Hepatocyte (in vitro differentiated cells): ENCODE measurements around the gene KCNMA1. TPM values are rescaled to one million over a fixed set of nuclear protein-coding genes. Genes with fewer than 3 reads are reported as not detected.
A peak's percentile ranks its signal among the peaks of the same experiment; 100 is the strongest.
"Not testable (repeated sequence)": the region's sequence is repeated elsewhere in the genome, so short reads cannot be mapped to it uniquely, and the experiment has no call there.

Source experiments
- DNase-seq: peaks from one replicate; pipeline ENCODE4 v3.0.0-alpha.2; 2016; ENCODE audit warnings: low spot score
- H2AFZ ChIP-seq: fragments of 200-600 bp; sonication (generic); 2 replicates; pipeline ENCODE4 v1.6.0; 2016; ENCODE audit warnings: antibody characterized with exemption, mild to moderate bottlenecking
- H3K27ac ChIP-seq: fragments of 200-600 bp; sonication (generic); 2 replicates; pipeline ENCODE4 v1.5.1; 2016; ENCODE audit warnings: mild to moderate bottlenecking
- H3K27me3 ChIP-seq: fragments of 200-600 bp; sonication (generic); 2 replicates; pipeline ENCODE4 v1.6.1; 2016
- H3K36me3 ChIP-seq: fragments of 200-600 bp; sonication (generic); replicated peaks from 2 replicates; pipeline ENCODE4 v1.5.1; 2016; ENCODE audit warnings: low read depth; ENCODE audit not compliant: insufficient read depth
- H3K4me1 ChIP-seq: fragments of 200-600 bp; sonication (generic); 2 replicates; pipeline ENCODE4 v1.5.1; 2016; ENCODE audit warnings: mild to moderate bottlenecking, moderate library complexity; ENCODE audit not compliant: insufficient read depth
- H3K4me2 ChIP-seq: fragments of 200-600 bp; sonication (generic); 2 replicates; pipeline ENCODE4 v1.6.0; 2016
- H3K4me3 ChIP-seq: fragments of 200-600 bp; sonication (generic); 2 replicates; pipeline ENCODE4 v1.5.1; 2016; ENCODE audit warnings: mild to moderate bottlenecking
- H3K79me2 ChIP-seq: fragments of 200-600 bp; sonication (generic); 2 replicates; pipeline ENCODE4 v1.6.0; 2017; ENCODE audit warnings: mild to moderate bottlenecking
- H3K9me2 ChIP-seq: fragments of 200-600 bp; sonication (generic); replicated peaks from 2 replicates; pipeline ENCODE4 v1.6.0; 2017; ENCODE audit warnings: mild to moderate bottlenecking; ENCODE audit not compliant: insufficient read depth
- H3K9me3 ChIP-seq: fragments of 200-600 bp; sonication (generic); 2 replicates; pipeline ENCODE4 v1.5.1; 2016; ENCODE audit warnings: low read depth, mild to moderate bottlenecking
- H4K20me1 ChIP-seq: fragments of 200-600 bp; sonication (generic); 2 replicates; pipeline ENCODE4 v1.6.0; 2016; ENCODE audit warnings: mild to moderate bottlenecking; ENCODE audit not compliant: insufficient read depth, poor library complexity, severe bottlenecking
- CTCF ChIP-seq: fragments of 200-600 bp; sonication (generic); IDR thresholded peaks from 2 replicates; pipeline ENCODE4 v1.5.1; 2016; ENCODE audit warnings: antibody characterized with exemption, mild to moderate bottlenecking; ENCODE audit not compliant: poor library complexity
- EZH2 ChIP-seq: fragments of 200-600 bp; sonication (generic); IDR thresholded peaks from 2 replicates; pipeline ENCODE4 v1.6.1; 2016; ENCODE audit warnings: antibody characterized with exemption, mild to moderate bottlenecking, borderline replicate concordance
- EZH2phosphoT487 ChIP-seq: fragments of 200-600 bp; sonication (generic); IDR thresholded peaks from one replicate; pipeline ENCODE4 v1.6.1; 2018; ENCODE audit warnings: antibody characterized with exemption, mild to moderate bottlenecking, low read depth, moderate library complexity; ENCODE audit not compliant: unreplicated experiment, severe bottlenecking
- WGBS: methylation state at CpG from one replicate; pipeline ENCODE4 v1.1.6; 2016; ENCODE audit warnings: low lambda C conversion rate; ENCODE audit errors: missing lambda C conversion rate; 5-methylcytosine and 5-hydroxymethylcytosine counted together
- polyA plus RNA-seq: library from polyadenylated mRNA; unstranded; fragments of >200 nt; fragmentation: Nextera tagmentation; extraction: Ambion mirVana; gene quantifications from 2 replicates; pipeline ENCODE4 v1.2.1, GENCODE V29; 2016
- total RNA-seq: library from RNA; depleted of rRNA; stranded (reverse); fragments of >200 nt; gene quantifications from 2 replicates; pipeline ENCODE4 v1.2.3, GENCODE V29; 2014

Gene KCNMA1
- total and polyA plus RNA-seq, 2 experiments from 2014 or later: 42.6 to 73.3 TPM

GRCh38 chr10:77390481-77390891 lies 247.1 kb downstream of the KCNMA1 start:
- H3K9me2 ChIP-seq: no peaks in the 10 kb centered on the region
- H4K20me1 ChIP-seq: no peaks in the 10 kb centered on the region
- TF ChIP-seq CTCF (no peak), EZH2phosphoT487 (no peak), EZH2 (no peak)
- H3K4me2 ChIP-seq: no peak overlapping the region
- H3K4me3 ChIP-seq: no peak overlapping the region
- no peaks in the 10 kb centered on the region for H3K36me3 ChIP-seq
- no peak for DNase-seq
- H3K27me3 ChIP-seq: no peaks in the 10 kb centered on the region
- peaks cover 29% of the 10 kb centered on the region for H3K4me1 ChIP-seq
- no peaks in the 10 kb centered on the region for H3K9me3 ChIP-seq
- no peak overlapping the region for H2AFZ ChIP-seq
- 65% methylated on average over 2 of the region's 2 CpGs for WGBS
- H3K27ac ChIP-seq: peak overlapping the region; percentile 57
- H3K79me2 ChIP-seq: peaks cover 3% of the 10 kb centered on the region

- Histone ChIP-seq H3K4me2 (no peak overlapping the region), H2AFZ (no peak overlapping the region), H3K27ac (no peak overlapping the region), H4K20me1 (no peaks in the 10 kb centered on the region), H3K9me2 (no peaks in the 10 kb centered on the region), H3K36me3 (no peaks in the 10 kb centered on the region), H3K79me2 (peaks cover 3% of the 10 kb centered on the region), H3K9me3 (no peaks in the 10 kb centered on the region), H3K4me3 (no peak overlapping the region), H3K27me3 (no peaks in the 10 kb centered on the region), H3K4me1 (peaks cover 29% of the 10 kb centered on the region)
- no peak for DNase-seq
- TF ChIP-seq EZH2phosphoT487 (no peak), EZH2 (no peak), CTCF (no peak)
- 29% methylated on average over 2 of the region's 2 CpGs for WGBS
These were observed 249.0 kb downstream of the KCNMA1 start for GRCh38 chr10:77388571-77389100.

- not testable (repeated sequence) for H3K36me3 ChIP-seq, DNase-seq, H2AFZ ChIP-seq, H3K27ac ChIP-seq, H3K27me3 ChIP-seq, H3K4me2 ChIP-seq, H3K9me3 ChIP-seq, H3K4me3 ChIP-seq, H3K9me2 ChIP-seq, H4K20me1 ChIP-seq, H3K79me2 ChIP-seq
- H3K4me1 ChIP-seq: peaks cover 29% of the 10 kb centered on the region
- 89% methylated on average over 2 of the region's 2 CpGs for WGBS
These were observed 249.9 kb downstream of the KCNMA1 start for GRCh38 chr10:77387701-77388100.

GRCh38 chr10:77387247-77387646 lies 250.4 kb downstream of the KCNMA1 start:
- Histone ChIP-seq H3K4me1 (peaks cover 29% of the 10 kb centered on the region), H3K79me2 (peaks cover 3% of the 10 kb centered on the region), H3K27ac (peak overlapping the region; percentile 50), H3K36me3 (no peaks in the 10 kb centered on the region), H2AFZ (no peak overlapping the region), H3K4me2 (no peak overlapping the region), H4K20me1 (no peaks in the 10 kb centered on the region), H3K9me3 (no peaks in the 10 kb centered on the region), H3K4me3 (no peak overlapping the region), H3K9me2 (no peaks in the 10 kb centered on the region), H3K27me3 (no peaks in the 10 kb centered on the region)
- TF ChIP-seq EZH2phosphoT487 (no peak), EZH2 (no peak), CTCF (no peak)
- no peak for DNase-seq
